ENCODE data around the gene CPB2.

CPB2 gene

GRCh38 chr13:46100191-46100815, 4.5 kb downstream of the CPB2 start:
- DNase-seq (no peak), ATAC-seq (no peak)

- ATAC-seq (no peak), DNase-seq (no peak)
Measured at GRCh38 chr13:46097663-46098062, 7.2 kb downstream of the CPB2 start.

GRCh38 chr13:46097015-46097414, 7.8 kb downstream of the CPB2 start:
- ATAC-seq (no peak), DNase-seq (no peak)

- ATAC-seq (no peak), DNase-seq (no peak)
Measured at GRCh38 chr13:46094478-46094877, 10.4 kb downstream of the CPB2 start.

GRCh38 chr13:46088821-46089562, 15.8 kb downstream of the CPB2 start:
- DNase-seq (no peak), ATAC-seq (no peak)

GRCh38 chr13:46087481-46087880, 17.4 kb downstream of the CPB2 start:
- DNase-seq (no peak), ATAC-seq (no peak)

- no peak for DNase-seq
- ATAC-seq = no peak
Measured at GRCh38 chr13:46086985-46087384, 17.8 kb downstream of the CPB2 start.

- ATAC-seq (no peak), DNase-seq (no peak)
Measured at GRCh38 chr13:46086421-46086922, 18.4 kb downstream of the CPB2 start.

GRCh38 chr13:46085737-46086136, 19.1 kb downstream of the CPB2 start:
- no peak for ATAC-seq
- no peak for DNase-seq

GRCh38 chr13:46082324-46082723, 22.5 kb downstream of the CPB2 start:
- DNase-seq (no peak), ATAC-seq (no peak)

- ATAC-seq (no peak), DNase-seq (no peak)
Measured at GRCh38 chr13:46079770-46080169, 25.1 kb downstream of the CPB2 start.

GRCh38 chr13:46077265-46077664, 27.6 kb downstream of the CPB2 start:
- DNase-seq = no peak
- ATAC-seq = no peak

GRCh38 chr13:46076827-46077226, 28.0 kb downstream of the CPB2 start:
- DNase-seq (no peak), ATAC-seq (no peak)

- no peak for ATAC-seq
- DNase-seq = no peak
Measured at GRCh38 chr13:46075811-46076210, 29.0 kb downstream of the CPB2 start.

- ATAC-seq = peak; percentile 36
- no peak for DNase-seq
Measured at GRCh38 chr13:46071590-46072249, 33.1 kb downstream of the CPB2 start.

- DNase-seq (no peak), ATAC-seq (no peak)
Measured at GRCh38 chr13:46063292-46063691, 41.5 kb downstream of the CPB2 start.

GRCh38 chr13:46062185-46062584, 42.6 kb downstream of the CPB2 start:
- ATAC-seq = no peak
- no peak for DNase-seq

- no peak for DNase-seq
- no peak for ATAC-seq
Measured at GRCh38 chr13:46059405-46059804, 45.4 kb downstream of the CPB2 start.

GRCh38 chr13:46058268-46058667, 46.6 kb downstream of the CPB2 start:
- DNase-seq = no peak
- no peak for ATAC-seq

GRCh38 chr13:46057256-46058015, 47.4 kb downstream of the CPB2 start:
- DNase-seq = no peak
- ATAC-seq = no peak

GRCh38 chr13:46053162-46054012, 51.4 kb downstream of the CPB2 start:
- ATAC-seq (no peak), DNase-seq (no peak)

Data from stimulated activated naive CD8-positive, alpha-beta T cell treated with anti-CD3 and anti-CD28 coated beads, Interleukin-15, Interleukin-2, amounts not matched to agents 100 U/mL and 50 U/mL, for 24 hours (primary cell).